NCI-H2029 (cell line): Measurements from ENCODE around the gene NFE2L3.
"Not testable (repeated sequence)": the region's sequence is repeated elsewhere in the genome, so short reads cannot be mapped to it uniquely, and the experiment has no call there.

ENCODE experiments used
- DNase-seq: peaks from one replicate; lab custom pipeline; 2025; lab: John Stamatoyannopoulos, UW

NFE2L3 gene

DNA sequence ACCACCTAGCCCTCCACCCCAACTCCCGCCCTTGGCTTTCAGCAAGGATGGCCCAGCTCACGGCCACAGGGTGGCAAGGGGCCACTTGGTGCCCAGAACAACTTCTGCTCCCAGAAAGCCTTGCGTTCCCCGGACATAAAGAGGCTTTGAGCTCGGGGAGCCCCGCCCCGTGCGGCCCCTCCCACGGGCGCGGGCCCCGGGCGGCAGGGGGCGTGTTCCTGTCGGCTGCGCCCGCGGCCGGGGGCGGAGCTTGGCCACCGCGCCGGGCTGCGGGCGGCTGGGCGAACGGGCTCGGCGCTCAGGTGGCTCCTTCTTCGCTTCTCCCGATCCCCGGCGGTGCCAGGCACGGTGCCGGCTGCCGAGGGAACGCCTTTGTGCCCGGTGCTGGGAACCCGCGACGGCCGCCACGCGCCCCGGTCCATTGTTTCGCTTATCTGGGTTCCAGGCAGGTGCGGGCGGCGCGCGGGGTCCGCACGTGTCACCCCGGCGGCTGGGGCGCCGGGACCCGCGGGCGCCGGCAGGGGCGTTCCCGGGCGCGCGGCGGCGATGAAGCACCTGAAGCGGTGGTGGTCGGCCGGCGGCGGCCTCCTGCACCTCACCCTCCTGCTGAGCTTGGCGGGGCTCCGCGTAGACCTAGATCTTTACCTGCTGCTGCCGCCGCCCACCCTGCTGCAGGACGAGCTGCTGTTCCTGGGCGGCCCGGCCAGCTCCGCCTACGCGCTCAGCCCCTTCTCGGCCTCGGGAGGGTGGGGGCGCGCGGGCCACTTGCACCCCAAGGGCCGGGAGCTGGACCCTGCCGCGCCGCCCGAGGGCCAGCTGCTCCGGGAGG, at the start of gene NFE2L3:
NFE2L3 (plus strand) TSS at position 246 of the 829 bp plus-strand sequence; CDS start at position 547, 301 bp downstream.
- DNase-seq: peak; percentile 79

DNA sequence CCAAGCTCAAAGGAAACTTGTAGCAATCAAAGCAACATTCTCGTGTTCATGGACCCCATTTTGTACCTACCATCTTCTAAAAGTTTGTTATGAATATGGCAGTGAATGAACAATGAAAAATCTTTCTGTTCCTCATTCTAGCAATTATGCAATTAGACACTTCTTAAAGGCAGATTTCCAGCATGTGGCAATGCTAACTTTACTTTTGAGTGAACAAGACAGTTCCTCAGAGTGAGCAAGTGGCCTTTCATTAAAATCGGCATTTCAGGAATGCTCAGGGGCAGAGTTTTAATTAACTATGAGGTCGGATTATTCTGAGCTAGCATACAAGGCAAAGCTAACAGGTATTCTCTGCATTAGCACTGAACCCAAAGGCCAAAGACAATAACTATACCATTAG, 48.4 kb upstream of the NFE2L3 start:
- no peak for DNase-seq

- no peak for DNase-seq
Observed at GRCh38 chr7:26105236-26105635, 46.8 kb upstream of the NFE2L3 start.

DNA sequence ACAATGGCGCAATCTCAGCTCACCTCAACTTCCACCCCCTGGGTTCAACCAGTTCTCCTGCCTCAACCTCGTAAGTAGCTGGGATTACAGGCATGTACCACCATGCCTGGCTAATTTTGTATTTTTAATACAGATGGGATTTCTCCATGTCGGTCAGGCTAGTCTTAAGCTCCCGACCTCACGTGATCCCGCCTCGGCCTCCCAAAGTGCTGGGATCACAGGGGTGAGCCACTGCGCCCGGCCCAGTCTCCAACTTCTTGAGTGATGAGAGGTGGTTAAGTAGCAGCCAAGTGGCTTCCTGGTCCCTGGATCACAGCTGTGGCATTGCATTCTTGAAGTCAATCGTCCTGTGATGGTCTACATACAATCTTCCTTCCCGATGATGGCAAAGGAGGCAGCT, 46.1 kb upstream of the NFE2L3 start:
- no peak for DNase-seq

- DNase-seq: no peak
Observed at GRCh38 chr7:26112203-26112740, 39.7 kb upstream of the NFE2L3 start.

GRCh38 chr7:26115650-26116049, 36.3 kb upstream of the NFE2L3 start:
- no peak for DNase-seq

DNA sequence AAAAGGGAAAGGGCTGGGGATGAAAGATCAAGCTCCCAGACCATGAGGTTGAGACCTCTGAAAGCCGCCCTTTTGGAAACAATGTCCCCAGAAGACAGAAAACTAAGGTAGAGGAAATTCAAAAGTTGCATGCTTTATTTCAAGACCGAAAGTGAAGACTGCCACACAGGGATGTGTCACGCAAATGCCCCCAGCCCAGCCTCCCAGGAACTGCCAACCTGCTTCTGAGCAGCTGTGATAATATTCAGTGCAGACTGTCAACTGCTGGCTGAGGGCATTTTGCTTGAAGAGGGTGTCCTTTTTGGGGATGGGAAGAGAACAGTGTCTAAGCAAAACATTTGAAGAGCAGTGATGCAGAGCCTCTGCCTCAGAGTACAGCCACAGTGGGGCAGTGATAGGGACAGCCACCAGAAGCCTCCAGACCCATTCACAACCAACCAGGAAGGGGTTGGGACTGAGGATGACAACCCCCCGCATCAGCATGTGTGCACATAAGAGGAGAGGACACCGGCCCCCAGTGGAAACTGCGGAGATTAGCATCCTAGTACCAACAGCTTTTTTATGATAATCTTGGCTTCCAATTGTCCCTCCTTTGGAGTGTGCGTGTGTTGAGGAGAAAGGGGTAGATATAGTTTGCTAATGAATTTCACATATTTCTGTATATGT, 34.7 kb upstream of the NFE2L3 start:
- DNase-seq: no peak

GRCh38 chr7:26117970-26118369, 34.0 kb upstream of the NFE2L3 start:
- DNase-seq: no peak

DNA sequence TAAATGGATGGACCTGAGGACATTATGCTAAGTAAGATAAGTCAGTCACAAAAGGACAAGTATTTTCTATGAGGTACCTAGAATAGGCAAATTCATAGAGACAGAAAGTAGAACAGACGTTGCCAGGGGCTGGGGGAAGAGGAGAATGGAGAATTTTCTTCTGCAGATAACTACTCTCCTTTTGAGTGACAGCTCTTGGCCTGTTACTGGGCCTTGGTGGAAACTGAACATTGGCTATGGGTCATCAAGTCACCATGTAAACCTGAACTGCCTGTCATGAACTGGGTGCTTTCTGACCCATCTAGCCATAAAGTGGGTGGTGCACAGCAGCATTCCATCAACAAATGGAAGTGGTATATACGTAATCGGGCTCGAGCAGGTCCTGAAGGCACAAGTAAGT, 29.3 kb upstream of the NFE2L3 start:
- DNase-seq: no peak

GRCh38 chr7:26124775-26125174, 27.2 kb upstream of the NFE2L3 start:
- not testable (repeated sequence) for DNase-seq

DNA sequence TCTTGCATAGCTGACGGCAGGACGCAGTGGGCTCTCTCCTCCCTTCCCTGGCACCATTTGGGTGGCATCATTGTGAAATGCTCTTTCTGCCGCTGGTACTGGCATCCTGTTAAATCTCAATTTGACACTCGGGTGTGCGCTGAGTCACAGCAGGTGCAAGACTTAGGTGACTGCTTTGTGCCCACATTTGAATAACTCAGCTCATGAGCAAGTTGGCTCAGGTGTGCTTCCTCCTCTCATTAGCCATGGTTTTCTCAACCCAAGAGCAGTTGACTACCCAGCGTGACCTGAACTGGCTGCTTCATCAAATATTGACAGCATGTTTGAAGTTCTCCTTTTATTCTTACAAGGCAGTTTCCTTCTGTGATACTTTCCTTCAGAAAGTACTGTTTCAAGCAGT, 24.6 kb upstream of the NFE2L3 start:
- DNase-seq: peak; percentile 8

GRCh38 chr7:26131056-26131589, 20.9 kb upstream of the NFE2L3 start:
- DNase-seq: no peak

- DNase-seq: no peak
Observed at GRCh38 chr7:26135076-26135475, 16.9 kb upstream of the NFE2L3 start.

GRCh38 chr7:26135551-26135950, 16.4 kb upstream of the NFE2L3 start:
- DNase-seq: no peak

DNA sequence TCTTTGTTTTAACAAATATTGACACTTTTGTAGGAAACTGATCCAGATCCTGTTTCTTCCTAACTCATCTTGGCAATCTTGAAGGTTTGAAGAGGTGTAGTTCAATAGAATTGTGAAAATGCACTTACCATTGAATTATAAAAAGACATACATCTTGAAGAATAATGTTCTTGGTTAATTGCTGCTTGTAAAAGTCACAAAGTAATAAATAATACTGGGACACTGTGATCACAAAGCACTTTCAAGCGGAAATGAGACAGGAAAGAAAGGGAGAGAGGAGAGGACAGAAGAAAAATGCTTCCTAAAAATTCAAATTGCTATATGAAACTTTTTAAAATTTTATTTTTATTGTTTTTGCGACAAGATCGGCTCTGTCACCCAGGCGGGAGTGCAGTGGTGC, 15.2 kb upstream of the NFE2L3 start:
- DNase-seq: no peak

DNA sequence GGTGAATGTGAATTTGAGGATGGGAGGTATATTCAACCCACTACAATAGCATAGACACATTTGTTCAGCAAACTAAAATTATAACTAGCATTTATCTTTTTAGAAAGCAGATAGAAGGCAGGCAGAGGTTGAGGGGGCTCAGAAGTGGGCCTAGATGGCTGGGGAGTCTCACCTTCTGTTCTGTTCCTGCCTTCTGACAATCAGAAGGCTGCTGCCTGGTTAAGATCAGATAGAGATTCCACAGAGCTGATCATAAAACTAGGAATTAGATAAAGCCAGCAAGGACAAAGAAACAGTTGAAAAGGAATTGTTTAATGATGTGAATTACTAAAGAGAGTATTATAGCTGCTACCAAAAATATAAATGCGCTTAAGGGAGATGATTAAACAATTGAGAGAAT, 11.6 kb upstream of the NFE2L3 start:
- no peak for DNase-seq

- DNase-seq: no peak
Observed at GRCh38 chr7:26141077-26141476, 10.9 kb upstream of the NFE2L3 start.

GRCh38 chr7:26143298-26144048, 8.5 kb upstream of the NFE2L3 start:
- DNase-seq: no peak

DNA sequence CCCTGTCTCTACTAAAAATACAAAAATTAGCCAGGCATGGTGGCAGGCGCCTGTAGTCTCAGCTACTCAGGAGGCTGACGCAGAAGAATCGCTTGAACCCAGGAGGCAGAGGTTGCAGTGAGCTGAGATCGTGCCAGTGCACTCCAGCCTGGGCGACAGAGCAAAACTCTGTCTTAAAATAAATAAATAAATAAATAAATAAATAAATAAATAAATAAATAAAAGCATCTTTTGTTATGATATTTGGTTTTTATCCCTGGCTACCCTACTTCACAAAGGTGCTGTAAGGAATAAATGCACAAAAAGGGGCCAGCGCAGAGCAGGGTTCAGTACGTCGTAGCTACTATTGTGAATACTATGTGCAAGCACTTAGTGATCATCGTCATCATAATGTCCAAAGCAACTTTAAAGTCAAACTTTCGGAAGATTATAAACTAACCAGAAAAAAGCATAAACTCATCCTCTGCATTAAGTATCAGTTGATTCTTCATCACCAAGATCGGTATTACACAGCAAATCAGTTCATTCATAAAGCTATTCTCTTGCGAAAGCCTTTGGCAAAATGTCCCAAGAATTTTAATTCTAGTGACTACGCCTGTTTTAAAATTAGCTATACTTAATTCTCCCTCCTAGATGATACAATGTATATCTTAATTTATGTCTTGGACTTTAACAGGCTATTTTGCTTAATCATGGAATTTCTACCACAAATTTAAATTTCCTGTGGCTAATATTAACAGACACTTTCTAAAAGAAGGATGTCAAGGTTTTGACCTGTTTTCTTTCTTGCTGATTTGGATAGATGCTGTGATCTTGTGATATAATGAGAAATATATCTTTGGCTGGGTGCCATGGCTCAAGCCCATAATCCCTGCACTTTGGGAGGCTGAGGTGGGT, 7.6 kb upstream of the NFE2L3 start:
- DNase-seq: no peak

DNA sequence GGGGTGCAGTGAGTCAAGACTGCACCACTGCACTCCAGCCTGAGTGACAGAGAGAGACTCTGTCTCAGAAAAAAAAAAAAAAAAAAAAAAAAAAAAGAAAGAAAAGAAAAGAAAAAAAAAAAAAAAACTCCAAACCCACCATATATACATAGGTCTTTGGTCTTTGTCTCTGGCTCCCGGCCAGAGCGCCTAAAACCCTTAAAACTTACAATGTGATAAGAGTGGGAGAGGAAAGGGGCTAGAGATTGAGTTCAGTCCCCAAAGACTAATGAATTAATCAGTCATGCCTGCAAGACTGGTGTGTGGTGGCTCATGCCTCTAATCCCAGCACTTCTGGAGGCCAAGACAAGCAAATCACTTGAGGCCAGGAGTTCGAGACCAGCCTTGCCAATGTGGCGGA, 6.8 kb upstream of the NFE2L3 start:
- no peak for DNase-seq

DNA sequence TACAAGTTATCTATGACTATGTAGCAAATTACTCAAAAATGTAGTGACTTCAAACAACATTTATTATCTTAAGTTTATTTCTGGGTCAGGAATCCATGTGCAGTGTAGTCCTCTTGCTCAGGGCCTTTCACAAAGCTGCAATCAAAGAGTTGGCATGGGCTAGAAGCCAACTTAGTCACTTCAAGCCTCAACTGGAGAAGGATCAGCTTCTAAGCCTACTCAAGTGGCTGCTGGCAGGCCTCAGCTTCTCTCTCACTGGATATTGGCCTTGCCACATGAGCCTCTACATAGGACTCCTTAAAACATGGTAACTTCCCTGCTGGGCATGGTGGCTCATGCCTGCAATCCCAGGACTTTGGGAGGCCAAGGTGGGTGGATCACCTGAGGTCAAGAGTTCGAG, 5.0 kb upstream of the NFE2L3 start:
- peak; percentile 56 for DNase-seq
